Lower lobe of right lung (tissue), 2 donors: ENCODE measurements around the gene C8G. TPM values are rescaled to one million over a fixed set of nuclear protein-coding genes. Genes with fewer than 3 reads are reported as not detected.

Experiments used
- ATAC-seq, 2 donors: fragments of 200-7000 bp; cut with Tn5 transposase; one replicate each; pipeline ENCODE4 v1.9.1; 2020 to 2022; ENCODE audit warnings: mild to moderate bottlenecking in 2 of 2, moderate library complexity in 2 of 2
- DNase-seq: peaks from one replicate; pipeline ENCODE4 v3.0.0-alpha.2; 2020
- H3K27ac ChIP-seq: fragments of 200-600 bp; one replicate; pipeline ENCODE4 v1.8.0; 2022
- H3K27me3 ChIP-seq: fragments of 200-600 bp; one replicate; pipeline ENCODE4 v1.8.0; 2022; ENCODE audit warnings: low read depth
- H3K36me3 ChIP-seq: fragments of 200-600 bp; one replicate; pipeline ENCODE4 v1.8.0; 2022; ENCODE audit warnings: mild to moderate bottlenecking
- H3K4me1 ChIP-seq: fragments of 200-600 bp; one replicate; pipeline ENCODE4 v1.8.0; 2022
- H3K4me3 ChIP-seq: fragments of 200-600 bp; one replicate; pipeline ENCODE4 v1.8.0; 2022; ENCODE audit warnings: mild to moderate bottlenecking
- H3K9me3 ChIP-seq: fragments of 200-600 bp; one replicate; pipeline ENCODE4 v1.8.0; 2022
- intact Hi-C: fragments of 100-400 bp; cut with DNase I; formaldehyde crosslinking; loops from one replicate; pipeline ENCODE4 v1.11.0; 2022
- total RNA-seq: library from RNA; stranded (reverse); fragmentation: NEBNext Ultra II Directional; extraction: Animal tissue kit (Norgen Biotek cat#: 25700); gene quantifications from one replicate; pipeline ENCODE4 v1.2.1, GENCODE V29; 2021
- TF ChIP-seq, protein P1 (sequence below): fragments of 200-600 bp; IDR thresholded peaks from one replicate; pipeline ENCODE4 v1.8.0; 2022; ENCODE audit warnings: antibody characterized with exemption, mild to moderate bottlenecking
- donor health status: DM: no; HTN: yes; CAD: no; lungs with severe emphysema.

Gene C8G
- total RNA-seq, 1 donor from 2014 or later, result 2.2 TPM

DNA sequence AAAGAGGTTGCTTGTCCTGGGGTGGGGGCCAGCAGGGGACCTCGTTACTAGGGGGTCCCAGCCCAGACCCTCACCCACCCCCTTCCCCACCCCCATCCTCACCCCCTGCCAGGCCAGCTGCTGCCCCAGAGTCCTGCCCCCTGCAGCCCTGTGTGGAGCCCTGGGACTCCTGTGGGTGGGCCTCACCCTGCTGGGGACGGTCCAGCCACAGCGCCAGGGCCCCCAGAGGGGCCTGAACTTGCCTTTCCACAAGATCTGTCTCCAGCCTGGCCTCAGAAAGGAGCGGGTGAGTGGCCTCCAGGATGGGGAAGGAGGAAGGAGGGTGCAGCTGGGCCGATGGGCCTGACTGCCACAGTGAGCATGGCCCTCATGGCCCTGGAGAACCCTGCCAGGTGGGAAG lies 24.7 kb downstream of the C8G start:
- intact Hi-C loops, result no loop called here
- Histone ChIP-seq H3K27ac (no peak overlapping the region), H3K4me3 (no peak overlapping the region), H3K4me1 (peaks cover 18% of the 10 kb centered on the region), H3K9me3 (no peaks in the 10 kb centered on the region), H3K27me3 (no peaks in the 10 kb centered on the region), H3K36me3 (no peaks in the 10 kb centered on the region)
- TF ChIP-seq, protein P1, sequence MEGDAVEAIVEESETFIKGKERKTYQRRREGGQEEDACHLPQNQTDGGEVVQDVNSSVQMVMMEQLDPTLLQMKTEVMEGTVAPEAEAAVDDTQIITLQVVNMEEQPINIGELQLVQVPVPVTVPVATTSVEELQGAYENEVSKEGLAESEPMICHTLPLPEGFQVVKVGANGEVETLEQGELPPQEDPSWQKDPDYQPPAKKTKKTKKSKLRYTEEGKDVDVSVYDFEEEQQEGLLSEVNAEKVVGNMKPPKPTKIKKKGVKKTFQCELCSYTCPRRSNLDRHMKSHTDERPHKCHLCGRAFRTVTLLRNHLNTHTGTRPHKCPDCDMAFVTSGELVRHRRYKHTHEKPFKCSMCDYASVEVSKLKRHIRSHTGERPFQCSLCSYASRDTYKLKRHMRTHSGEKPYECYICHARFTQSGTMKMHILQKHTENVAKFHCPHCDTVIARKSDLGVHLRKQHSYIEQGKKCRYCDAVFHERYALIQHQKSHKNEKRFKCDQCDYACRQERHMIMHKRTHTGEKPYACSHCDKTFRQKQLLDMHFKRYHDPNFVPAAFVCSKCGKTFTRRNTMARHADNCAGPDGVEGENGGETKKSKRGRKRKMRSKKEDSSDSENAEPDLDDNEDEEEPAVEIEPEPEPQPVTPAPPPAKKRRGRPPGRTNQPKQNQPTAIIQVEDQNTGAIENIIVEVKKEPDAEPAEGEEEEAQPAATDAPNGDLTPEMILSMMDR, result no peak
- ATAC-seq, result no peak
- no peak for DNase-seq

DNA sequence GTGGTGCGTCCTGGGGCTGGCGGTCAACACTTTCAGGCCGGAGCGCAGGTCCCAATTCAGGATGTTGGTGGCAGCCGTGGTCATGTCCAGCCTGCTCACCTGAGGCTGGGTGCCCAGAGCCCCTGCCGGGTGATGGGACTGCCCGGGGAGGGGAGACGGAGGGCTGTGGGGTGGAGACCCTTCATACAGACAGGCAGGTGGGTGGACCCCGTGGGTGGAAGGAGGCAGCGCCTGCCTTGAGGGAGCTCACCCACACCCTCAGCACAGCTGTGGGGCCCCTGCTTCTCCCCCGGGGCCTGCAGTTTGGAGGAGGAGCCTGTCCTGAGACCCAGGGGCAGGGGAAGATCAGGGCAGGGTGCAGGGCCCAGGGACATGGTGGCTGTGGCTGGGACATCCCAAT lies 25.3 kb downstream of the C8G start:
- Histone ChIP-seq H3K27ac (no peak overlapping the region), H3K4me3 (no peak overlapping the region), H3K36me3 (no peaks in the 10 kb centered on the region), H3K27me3 (no peaks in the 10 kb centered on the region), H3K4me1 (peaks cover 24% of the 10 kb centered on the region), H3K9me3 (no peaks in the 10 kb centered on the region)
- ATAC-seq (no peak), DNase-seq (no peak)
- intact Hi-C loops, result no loop called here
- TF ChIP-seq, protein P1, result no peak

DNA sequence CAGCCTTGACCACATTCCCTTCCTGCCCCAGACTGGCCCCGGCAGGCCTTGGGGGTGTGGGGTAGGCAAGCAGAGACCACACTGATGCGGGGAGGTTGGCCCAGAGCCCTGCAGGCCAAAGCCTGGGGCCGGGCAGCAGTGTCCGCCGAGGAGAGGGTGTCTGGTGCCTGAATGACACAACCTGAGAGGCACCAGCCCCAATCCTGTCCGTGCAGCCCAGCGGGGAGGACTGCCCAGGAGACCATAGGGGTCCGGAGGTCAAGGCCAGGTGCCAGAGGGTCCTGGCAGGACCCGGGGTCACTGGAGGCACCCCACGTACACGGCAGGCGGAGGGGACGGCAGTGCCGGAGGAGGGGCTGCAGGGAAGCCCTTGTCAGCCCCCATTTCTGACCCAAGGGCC lies 26.7 kb downstream of the C8G start:
- H3K27ac ChIP-seq, result no peak overlapping the region
- no peak for DNase-seq
- H3K36me3 ChIP-seq, result no peaks in the 10 kb centered on the region
- no peak overlapping the region for H3K4me3 ChIP-seq
- no peak for ATAC-seq
- H3K27me3 ChIP-seq, result no peaks in the 10 kb centered on the region
- intact Hi-C loops, result no loop called here
- H3K4me1 ChIP-seq, result peaks cover 30% of the 10 kb centered on the region
- H3K9me3 ChIP-seq, result no peaks in the 10 kb centered on the region
- TF ChIP-seq, protein P1, result no peak

DNA sequence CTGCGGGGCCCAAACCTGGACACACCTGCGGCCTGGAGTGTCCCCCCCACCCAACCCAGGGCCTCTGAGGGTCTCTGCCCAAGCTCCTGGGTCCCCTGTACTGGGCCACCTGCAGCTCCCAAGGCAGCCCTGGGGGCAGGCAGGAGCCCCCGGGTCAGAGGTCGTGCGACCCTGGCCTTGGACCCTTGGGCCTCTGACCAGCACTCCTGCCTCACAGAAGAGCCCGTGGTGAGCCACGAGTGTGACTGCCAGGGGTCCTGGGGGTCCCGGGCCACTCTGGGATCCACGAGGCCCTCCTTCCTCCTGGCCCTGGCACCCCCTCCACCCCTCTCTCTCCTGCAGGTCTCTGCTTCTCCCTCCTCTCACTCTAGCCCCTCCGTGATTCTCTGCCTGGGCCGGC lies 27.3 kb downstream of the C8G start:
- no peak overlapping the region for H3K4me3 ChIP-seq
- no peaks in the 10 kb centered on the region for H3K9me3 ChIP-seq
- DNase-seq (no peak), ATAC-seq (no peak)
- TF ChIP-seq, protein P1, result no peak
- intact Hi-C loops, result no loop called here
- no peak overlapping the region for H3K27ac ChIP-seq
- H3K27me3 ChIP-seq, result no peaks in the 10 kb centered on the region
- peaks cover 36% of the 10 kb centered on the region for H3K4me1 ChIP-seq
- no peaks in the 10 kb centered on the region for H3K36me3 ChIP-seq

DNA sequence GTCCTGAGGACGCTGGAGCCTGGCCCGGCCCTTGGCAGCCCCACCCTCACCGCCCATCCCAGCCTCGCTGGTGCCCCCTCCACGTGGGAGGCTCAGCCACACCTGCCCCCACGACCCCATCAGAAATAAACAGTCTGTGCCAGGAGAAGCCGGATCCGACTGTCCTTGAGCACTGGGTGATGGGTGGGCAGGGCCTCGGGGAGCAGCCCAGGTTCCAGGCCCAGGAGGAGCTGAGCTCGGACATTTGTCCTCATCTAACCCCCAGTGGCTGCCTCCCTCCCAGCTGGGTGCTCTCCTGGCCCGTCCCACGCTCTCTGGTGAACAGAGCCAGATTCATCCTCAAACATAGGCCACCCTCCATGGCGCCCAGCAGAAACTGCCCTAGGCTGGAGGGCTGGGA lies 27.7 kb downstream of the C8G start:
- TF ChIP-seq, protein P1, result no peak
- Histone ChIP-seq H3K27me3 (no peaks in the 10 kb centered on the region), H3K4me1 (peaks cover 40% of the 10 kb centered on the region), H3K4me3 (no peak overlapping the region), H3K36me3 (no peaks in the 10 kb centered on the region), H3K27ac (no peak overlapping the region), H3K9me3 (no peaks in the 10 kb centered on the region)
- intact Hi-C loops, result no loop called here
- ATAC-seq (no peak), DNase-seq (no peak)
